ENCODE measurements around the gene MAN1A1.

MAN1A1 gene

GRCh38 chr6:119224095-119224701 is 125.4 kb downstream of the MAN1A1 start:
- TF ChIP-seq EZH2phosphoT487 (IDR thresholded peaks at IDR 0.05; ENCODE audit: low read length) (no peak), CTCF (IDR thresholded peaks at IDR 0.05; ENCODE audit: low read length) (no peak), EZH2 (optimal IDR thresholded peaks at IDR 0.05; ENCODE audit: low read depth, low read length) (no peak)
- DNase-seq = no peak
- H3K79me2 ChIP-seq (ENCODE audit: low read length) = peaks cover 56% of the 10 kb centered on the region

GRCh38 chr6:119220452-119220851 is 129.1 kb downstream of the MAN1A1 start:
- H3K27ac ChIP-seq (ENCODE audit: low read length) = no peak overlapping the region
- H3K4me3 ChIP-seq (ENCODE audit: low read length) = no peak overlapping the region
- H3K4me2 ChIP-seq (ENCODE audit: low read depth, low read length) = no peak overlapping the region
- no peaks in the 10 kb centered on the region for H3K9me3 ChIP-seq (replicated peaks; ENCODE audit: insufficient read depth, low read length)
- TF ChIP-seq EZH2 (optimal IDR thresholded peaks at IDR 0.05; ENCODE audit: low read depth, low read length) (no peak), EZH2phosphoT487 (IDR thresholded peaks at IDR 0.05; ENCODE audit: low read length) (no peak), CTCF (IDR thresholded peaks at IDR 0.05; ENCODE audit: low read length) (no peak)
- DNase-seq = no peak
- H4K20me1 ChIP-seq (ENCODE audit: insufficient read depth, low read length) = no peaks in the 10 kb centered on the region
- no peak overlapping the region for H2AFZ ChIP-seq (ENCODE audit: low read length)
- no peaks in the 10 kb centered on the region for H3K27me3 ChIP-seq (replicated peaks; ENCODE audit: insufficient read depth, low read length)
- H3K9ac ChIP-seq (ENCODE audit: low read length) = no peak overlapping the region
- no peaks in the 10 kb centered on the region for H3K9me2 ChIP-seq (replicated peaks; ENCODE audit: insufficient read depth, low read length)
- H3K36me3 ChIP-seq (replicated peaks; ENCODE audit: insufficient read depth, low read length) = no peaks in the 10 kb centered on the region
- no peaks in the 10 kb centered on the region for H3K4me1 ChIP-seq (ENCODE audit: low read length)
- H3K79me2 ChIP-seq (ENCODE audit: low read length) = peaks cover 50% of the 10 kb centered on the region
- H3F3A ChIP-seq (ENCODE audit: insufficient read depth, low read length) = no peaks in the 10 kb centered on the region

More at GRCh38 chr6:119224095-119224701, 125.4 kb downstream of the MAN1A1 start:
- no peaks in the 10 kb centered on the region for H3K9me3 ChIP-seq (replicated peaks; ENCODE audit: insufficient read depth, low read length)
- no peak overlapping the region for H3K27ac ChIP-seq (ENCODE audit: low read length)
- no peak overlapping the region for H3K9ac ChIP-seq (ENCODE audit: low read length)
- H3K9me2 ChIP-seq (replicated peaks; ENCODE audit: insufficient read depth, low read length) = no peaks in the 10 kb centered on the region
- no peak overlapping the region for H2AFZ ChIP-seq (ENCODE audit: low read length)
- no peaks in the 10 kb centered on the region for H3K27me3 ChIP-seq (replicated peaks; ENCODE audit: insufficient read depth, low read length)
- no peaks in the 10 kb centered on the region for H4K20me1 ChIP-seq (ENCODE audit: insufficient read depth, low read length)
- no peak overlapping the region for H3K4me3 ChIP-seq (ENCODE audit: low read length)
- no peaks in the 10 kb centered on the region for H3F3A ChIP-seq (ENCODE audit: insufficient read depth, low read length)
- H3K4me2 ChIP-seq (ENCODE audit: low read depth, low read length) = no peak overlapping the region
- H3K4me1 ChIP-seq (ENCODE audit: low read length) = no peaks in the 10 kb centered on the region
- 0 out of 2 replicates have a peak, but pooled peaks cover 3% of the 10 kb centered on the region for H3K36me3 ChIP-seq (replicated peaks; ENCODE audit: insufficient read depth, low read length)

GRCh38 chr6:119218548-119218947 is 131.0 kb downstream of the MAN1A1 start:
- Histone ChIP-seq H2AFZ (ENCODE audit: low read length) (no peak overlapping the region), H3K9me3 (replicated peaks; ENCODE audit: insufficient read depth, low read length) (no peaks in the 10 kb centered on the region), H3F3A (ENCODE audit: insufficient read depth, low read length) (no peaks in the 10 kb centered on the region; the same call in 1 of the 2 replicates), H3K27ac (ENCODE audit: low read length) (no peak overlapping the region), H3K4me1 (ENCODE audit: low read length) (no peaks in the 10 kb centered on the region), H3K27me3 (replicated peaks; ENCODE audit: insufficient read depth, low read length) (no peaks in the 10 kb centered on the region), H3K4me3 (ENCODE audit: low read length) (no peak overlapping the region), H3K4me2 (ENCODE audit: low read depth, low read length) (no peak overlapping the region), H3K79me2 (ENCODE audit: low read length) (peaks cover 38% of the 10 kb centered on the region), H3K36me3 (replicated peaks; ENCODE audit: insufficient read depth, low read length) (no peaks in the 10 kb centered on the region), H4K20me1 (ENCODE audit: insufficient read depth, low read length) (no peaks in the 10 kb centered on the region), H3K9ac (ENCODE audit: low read length) (no peak overlapping the region), H3K9me2 (replicated peaks; ENCODE audit: insufficient read depth, low read length) (no peaks in the 10 kb centered on the region)
- DNase-seq = no peak
- TF ChIP-seq EZH2 (optimal IDR thresholded peaks at IDR 0.05; ENCODE audit: low read depth, low read length) (no peak), CTCF (IDR thresholded peaks at IDR 0.05; ENCODE audit: low read length) (no peak), EZH2phosphoT487 (IDR thresholded peaks at IDR 0.05; ENCODE audit: low read length) (no peak)

All from MM.1S (cell line).